H1 (cell line): ENCODE results near the gene ZNF350. TPM values are rescaled to one million over a fixed set of nuclear protein-coding genes. Genes with fewer than 3 reads are reported as not detected.

Experiments
- CTCF ChIA-PET: fragments of 300-600 bp; sonication (Branson Sonifier 250); formaldehyde crosslinking; loops from one replicate; lab custom pipeline; 2021; ENCODE audit not compliant: partially characterized antibody; lab: Charles Lee
- POLR2A ChIA-PET: fragments of 300-600 bp; sonication (Branson Sonifier 250); formaldehyde crosslinking; loops from one replicate; lab custom pipeline; 2021; ENCODE audit warnings: inconsistent platforms; ENCODE audit not compliant: partially characterized antibody; lab: Charles Lee
- DNase-seq, 2 experiments: peaks; one replicate each; pipeline versions ENCODE4 v3.0.0 to v3.0.0-alpha.2; 2010 to 2022; ENCODE audit warnings: low spot score in 2 of 2, low read depth in 1 of 2, mixed read lengths in 1 of 2
- FAIRE-seq: peaks from 2 replicates; lab custom pipeline; 2011; peaks lifted over from hg19 to GRCh38; lab: Jason Lieb, UNC
- H2AFZ ChIP-seq: 2 replicates; pipeline ENCODE4 v1.8.1; 2012; ENCODE audit warnings: low read length, inconsistent platforms
- H2AK5ac ChIP-seq: 2 replicates; pipeline ENCODE4 v1.6.1; 2013; ENCODE audit warnings: low read depth, low read length
- H2BK120ac ChIP-seq: replicated peaks from 2 replicates; pipeline ENCODE3; 2013; ENCODE audit warnings: low read depth, low read length, inconsistent platforms
- H2BK12ac ChIP-seq: 2 replicates; pipeline ENCODE4 v1.6.1; 2013; ENCODE audit warnings: low read depth, low read length
- H2BK15ac ChIP-seq: 2 replicates; pipeline ENCODE4 v1.6.1; 2013; ENCODE audit warnings: low read length
- H2BK20ac ChIP-seq: 2 replicates; pipeline ENCODE4 v1.6.1; 2013; ENCODE audit warnings: low read length
- H2BK5ac ChIP-seq: 2 replicates; pipeline ENCODE4 v1.6.1; 2013; ENCODE audit warnings: low read depth, low read length
- H3K14ac ChIP-seq: 2 replicates; pipeline ENCODE4 v1.6.1; 2013; ENCODE audit warnings: inconsistent platforms; ENCODE audit not compliant: insufficient read length
- H3K18ac ChIP-seq: 2 replicates; pipeline ENCODE4 v1.6.1; 2013; ENCODE audit warnings: low read length; ENCODE audit errors: extremely low read depth
- H3K23ac ChIP-seq: 2 replicates; pipeline ENCODE4 v1.6.1; 2013; ENCODE audit warnings: inconsistent platforms; ENCODE audit not compliant: insufficient read length
- H3K23me2 ChIP-seq: 2 replicates; pipeline ENCODE4 v1.6.1; 2013; ENCODE audit warnings: low read depth, low read length
- H3K27ac ChIP-seq: 2 replicates; pipeline ENCODE4 v1.6.1; 2011; ENCODE audit warnings: low read depth, low read length, inconsistent platforms
- H3K27me3 ChIP-seq, 4 experiments: replicated peaks in 1 of 4; 1 replicate in 1 of 4; 2 replicates in 3 of 4; pipeline versions ENCODE4 v1.6.1 to v1.8.1; 2011 to 2013; ENCODE audit warnings: low read length in 3 of 4, mild to moderate bottlenecking in 3 of 4, inconsistent platforms in 2 of 4, mixed read lengths in 2 of 4, moderate library complexity in 1 of 4; ENCODE audit not compliant: control insufficient read depth in 3 of 4, insufficient read depth in 3 of 4; ENCODE audit errors: extremely low read depth in 1 of 4
- H3K36me3 ChIP-seq, 4 experiments: 2 replicates each; pipeline versions ENCODE4 v1.6.1 to v1.8.1; 2011 to 2013; ENCODE audit warnings: mild to moderate bottlenecking in 4 of 4, low read length in 3 of 4, moderate library complexity in 2 of 4, control low read depth in 1 of 4, inconsistent platforms in 1 of 4; ENCODE audit not compliant: insufficient read depth in 4 of 4, control insufficient read depth in 2 of 4
- H3K4ac ChIP-seq: replicated peaks from 2 replicates; pipeline ENCODE3; 2013; ENCODE audit warnings: low read length, low read depth, mixed read lengths, inconsistent platforms; ENCODE audit not compliant: insufficient read length
- H3K4me1 ChIP-seq, 4 experiments: replicated peaks in 1 of 4; 1 replicate in 1 of 4; 2 replicates in 3 of 4; pipeline versions ENCODE4 v1.6.1 to v1.8.1; 2011 to 2013; ENCODE audit warnings: low read length in 3 of 4, inconsistent platforms in 2 of 4, mixed read lengths in 1 of 4; ENCODE audit not compliant: insufficient read depth in 4 of 4, control insufficient read depth in 3 of 4
- H3K4me2 ChIP-seq, 2 experiments: 2 replicates each; pipeline versions ENCODE4 v1.6.1 to v1.8.1; 2011 to 2013; ENCODE audit warnings: low read depth in 2 of 2, low read length in 2 of 2, control low read depth in 1 of 2, inconsistent platforms in 1 of 2, mild to moderate bottlenecking in 1 of 2; ENCODE audit not compliant: insufficient read depth in 1 of 2
- H3K4me3 ChIP-seq, 4 experiments: fragments of 200-600, 300-600 bp in 1 of 4; sonication (generic), shearing (Covaris generic), sonication (Bioruptor Twin) in 1 of 4; 2 replicates each; pipeline versions ENCODE4 v1.5.1 to v1.8.1; 2011 to 2016; ENCODE audit warnings: low read length in 4 of 4, low read depth in 3 of 4, control low read depth in 2 of 4, inconsistent platforms in 2 of 4, mild to moderate bottlenecking in 2 of 4, mixed read lengths in 1 of 4, moderate library complexity in 1 of 4; ENCODE audit not compliant: insufficient read depth in 2 of 4; ENCODE audit errors: extremely low read depth in 1 of 4
- H3K56ac ChIP-seq: replicated peaks from 2 replicates; pipeline ENCODE3; 2013; ENCODE audit warnings: low read depth, mild to moderate bottlenecking, mixed read lengths, low read length, inconsistent platforms; ENCODE audit not compliant: insufficient read length
- H3K79me1 ChIP-seq: 2 replicates; pipeline ENCODE4 v1.6.1; 2013; ENCODE audit warnings: low read depth, low read length, control low read depth
- H3K79me2 ChIP-seq, 2 experiments: 2 replicates each; pipeline versions ENCODE4 v1.6.1 to v1.8.1; 2012 to 2013; ENCODE audit warnings: low read length in 2 of 2, mild to moderate bottlenecking in 2 of 2, inconsistent platforms in 1 of 2; ENCODE audit not compliant: insufficient read depth in 2 of 2, control insufficient read depth in 1 of 2
- H3K9ac ChIP-seq, 4 experiments: replicated peaks in 1 of 4; 1 replicate in 1 of 4; 2 replicates in 3 of 4; pipeline versions ENCODE4 v1.6.1 to v1.8.1; 2011 to 2013; ENCODE audit warnings: low read depth in 3 of 4, low read length in 3 of 4, control low read depth in 2 of 4, mild to moderate bottlenecking in 2 of 4, moderate library complexity in 2 of 4, inconsistent platforms in 1 of 4; ENCODE audit errors: extremely low read depth in 1 of 4
- H3K9me3 ChIP-seq, 2 experiments: 2 replicates each; pipeline versions ENCODE4 v1.6.1 to v1.8.1; 2012 to 2013; ENCODE audit warnings: mild to moderate bottlenecking in 2 of 2, moderate library complexity in 2 of 2, control low read depth in 1 of 2, inconsistent platforms in 1 of 2, low read depth in 1 of 2, low read length in 1 of 2, mixed read lengths in 1 of 2; ENCODE audit not compliant: insufficient read depth in 2 of 2
- H4K20me1 ChIP-seq, 2 experiments: replicated peaks in 1 of 2; 2 replicates each; pipeline versions ENCODE3 to v1.8.1; 2011 to 2013; ENCODE audit warnings: inconsistent platforms in 2 of 2, low read length in 2 of 2, mild to moderate bottlenecking in 1 of 2; ENCODE audit not compliant: insufficient read depth in 2 of 2, control insufficient read depth in 1 of 2
- H4K5ac ChIP-seq: 2 replicates; pipeline ENCODE4 v1.6.1; 2013; ENCODE audit warnings: low read length, low read depth, mixed read lengths, inconsistent platforms; ENCODE audit not compliant: insufficient read length
- H4K8ac ChIP-seq: 2 replicates; pipeline ENCODE4 v1.8.0; 2013; ENCODE audit warnings: mild to moderate bottlenecking, moderate library complexity, low read length, inconsistent platforms; ENCODE audit not compliant: insufficient read depth; ENCODE audit errors: extremely low read depth
- H4K91ac ChIP-seq: replicated peaks from 2 replicates; pipeline ENCODE3; 2013; ENCODE audit warnings: low read length, mixed read lengths, inconsistent platforms; ENCODE audit not compliant: insufficient read length
- BCL11A ChIP-seq, 2 experiments: IDR thresholded peaks; one replicate each; pipeline ENCODE4 v1.6.1; 2011; ENCODE audit warnings: low read depth in 2 of 2, low read length in 2 of 2, mild to moderate bottlenecking in 2 of 2
- ZNF274 ChIP-seq: IDR thresholded peaks from 2 replicates; pipeline ENCODE4 v1.7.0; 2012; ENCODE audit warnings: low read length, borderline replicate concordance; ENCODE audit errors: extremely low read depth
- WGBS, 2 experiments: shearing (Covaris generic) in 1 of 2; methylation state at CpG; one replicate each; pipeline versions ENCODE4 v1.1.6 to v1.1.7; 2013 to 2015; ENCODE audit warnings: low lambda C conversion rate in 2 of 2, mixed read lengths in 2 of 2, inconsistent platforms in 1 of 2, low coverage in 1 of 2, missing lambda C conversion rate in 1 of 2; ENCODE audit not compliant: insufficient replicate concordance in 2 of 2, insufficient coverage in 1 of 2, insufficient read length in 1 of 2; ENCODE audit errors: extremely low coverage in 1 of 2, missing lambda C conversion rate in 1 of 2; 5-methylcytosine and 5-hydroxymethylcytosine counted together
- polyA plus RNA-seq, 7 experiments: library from polyadenylated mRNA; depleted of rRNA in 3 of 7; stranded (reverse) in 5 of 7; unstranded in 2 of 7; fragments of >200 nt in 5 of 7; fragments of 200-250 nt in 2 of 7; gene quantifications; 1 replicate in 5 of 7; 2 replicates in 1 of 7; 4 replicates in 1 of 7; pipeline versions ENCODE4 v1.2.1 to v1.2.3, GENCODE V29; 2011 to 2013; ENCODE audit warnings: missing spikeins in 2 of 7, mixed read lengths in 2 of 7
- total RNA-seq: library from RNA; stranded (reverse); fragmentation: NEBNext Ultra II Directional; extraction: Animal tissue kit (Norgen Biotek cat#: 25700); gene quantifications from 2 replicates; pipeline ENCODE4 v1.2.1, GENCODE V29; 2021

The ZNF350 gene
- total and polyA plus RNA-seq, 2 of the 8 experiments (the other 6 are each of a cell fraction or from before 2014, with no cell fraction given): 1.7 to 5.3 TPM

- Histone ChIP-seq H2BK120ac (no peak overlapping the region), H3K4ac (no peak overlapping the region), H3K56ac (no peak overlapping the region), H3K27ac (no peak overlapping the region), H3K23ac (no peak overlapping the region), H2BK15ac (no peak overlapping the region), H2BK5ac (no peak overlapping the region), H3K9ac (no peak overlapping the region), H2AFZ (no peak overlapping the region), H3K36me3 (peaks cover 2 to 86% (median 37%) of the 10 kb centered on the region in 4 experiments; a peak in 7 of 8 replicates), H3K4me3 (peak overlapping the region in 1 of 4 experiments; percentile 3; a peak in 1 of 8 replicates), H3K79me1 (no peaks in the 10 kb centered on the region), H3K9me3 (peaks cover 61 to 64% of the 10 kb centered on the region in 2 experiments), H4K5ac (no peak overlapping the region), H3K79me2 (no peaks in the 10 kb centered on the region), H3K4me1 (no peaks in the 10 kb centered on the region), H4K91ac (no peak overlapping the region), H4K8ac (no peak overlapping the region), H4K20me1 (no peaks in the 10 kb centered on the region), H3K27me3 (no peaks in the 10 kb centered on the region), H2BK12ac (no peak overlapping the region), H2BK20ac (no peak overlapping the region), H2AK5ac (no peak overlapping the region), H3K18ac (no peak overlapping the region), H3K14ac (no peak overlapping the region), H3K4me2 (no peak overlapping the region), H3K23me2 (no peaks in the 10 kb centered on the region)
- TF ChIP-seq BCL11A (IDR thresholded peaks at IDR 0.05; ENCODE audit: low read depth in 2 of 2, low read length in 2 of 2) (no peak), ZNF274 (peak; percentile 49; the same call in 1 of the 2 replicates)
- DNase-seq (no peak), FAIRE-seq (no peak)
- 87% methylated on average over 12 of the region's 12 CpGs; no CpG with 5 or more reads in 1 of the 2 experiments for WGBS, 2 experiments
- ChIA-PET CTCF (no interaction called here), POLR2A (no interaction called here)
These were observed 47.5 kb upstream of the ZNF350 start for GRCh38 chr19:52034051-52034728.
